GM19438 (cell line): ENCODE results near the gene NDUFB8.

Experiments
- ATAC-seq: cut with Tn5 transposase; IDR thresholded peaks from one replicate; pipeline ENCODE4 v1.9.1; 2021; ENCODE audit warnings: low read depth; ENCODE audit not compliant: unreplicated experiment

Gene NDUFB8

DNA sequence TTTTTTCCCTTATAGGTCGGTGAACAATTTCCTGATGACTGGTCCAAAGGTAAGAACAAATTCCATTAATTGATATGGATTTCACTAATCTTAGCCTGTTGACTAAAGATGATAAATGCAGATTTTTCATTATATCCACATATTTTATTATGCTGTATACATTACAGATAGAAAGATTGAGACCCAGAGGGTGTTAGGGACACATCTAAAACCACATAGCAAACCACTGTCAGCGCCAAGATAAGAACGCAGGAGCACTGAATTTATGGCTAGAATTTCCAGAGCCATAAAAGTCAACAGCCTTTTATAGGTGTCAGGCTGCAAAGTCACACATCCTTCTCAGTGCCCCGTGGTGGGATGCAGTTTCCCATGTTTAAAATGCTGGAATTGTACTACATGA lies 50.6 kb downstream of the NDUFB8 start:
- no peak for ATAC-seq

DNA sequence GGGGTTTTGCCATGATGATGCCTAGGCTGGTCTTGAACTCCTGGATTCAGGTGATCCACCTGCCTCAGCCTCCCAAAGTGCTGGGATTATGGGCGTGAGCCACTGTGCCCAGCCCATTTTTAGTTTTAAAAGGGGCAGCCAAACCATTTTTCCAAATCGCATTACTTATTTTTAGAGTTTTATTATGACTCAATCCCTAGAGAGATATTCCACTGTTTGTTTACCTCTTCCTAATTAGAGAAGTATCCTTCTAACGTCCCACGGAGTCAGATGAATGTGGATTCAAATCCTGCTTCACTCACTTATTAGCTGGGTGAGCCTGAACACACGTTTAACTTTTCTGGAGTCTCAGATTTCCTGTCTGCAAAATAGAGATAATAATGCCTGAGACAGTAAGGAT lies 51.7 kb downstream of the NDUFB8 start:
- no peak for ATAC-seq
